Ascending aorta (tissue), 2 donors: ENCODE results near the gene LYZL6. TPM values are rescaled to one million over a fixed set of nuclear protein-coding genes. Genes with fewer than 3 reads are reported as not detected.

Source experiments
- DNase-seq, 2 donors: peaks; one replicate each; pipeline ENCODE4 v3.0.0-alpha.2; 2019; ENCODE audit warnings: low spot score in 2 of 2
- H3K27ac ChIP-seq, 2 donors: fragments of 200-600 bp; sonication (generic); one replicate each; pipeline ENCODE4 v1.5.1; 2016 to 2017; ENCODE audit warnings: mild to moderate bottlenecking in 1 of 2
- H3K27me3 ChIP-seq: fragments of 200-600 bp; sonication (generic); one replicate; pipeline ENCODE4 v1.5.1; 2017
- H3K36me3 ChIP-seq, 2 donors: fragments of 200-600 bp; sonication (generic); one replicate each; pipeline ENCODE4 v1.5.1; 2016
- H3K4me1 ChIP-seq, 2 donors: fragments of 200-600 bp; sonication (generic); one replicate each; pipeline ENCODE4 v1.5.1; 2016 to 2017; ENCODE audit warnings: mild to moderate bottlenecking in 1 of 2
- H3K4me3 ChIP-seq, 2 donors: fragments of 200-600 bp; sonication (generic); one replicate each; pipeline ENCODE4 v1.5.1; 2016 to 2017; ENCODE audit warnings: mild to moderate bottlenecking in 1 of 2
- H3K9me3 ChIP-seq, 2 donors: fragments of 200-600 bp; sonication (generic); one replicate each; pipeline ENCODE4 v1.5.1; 2016
- CTCF ChIP-seq, 3 experiments: fragments of 200-600 bp in 2 of 3; fragments of 450-650 bp in 1 of 3; sonication (generic) in 2 of 3; IDR thresholded peaks; one replicate each; pipeline ENCODE4 v1.5.1; 2016 to 2019; ENCODE audit warnings: antibody characterized with exemption in 3 of 3, mild to moderate bottlenecking in 1 of 3, moderate library complexity in 1 of 3
- intact Hi-C: fragments of 100-400 bp; cut with DNase I; formaldehyde crosslinking; loops from one replicate; pipeline ENCODE4 v1.15.1; 2023
- total RNA-seq: library from RNA; depleted of rRNA; stranded (reverse); fragments of >200 nt; gene quantifications from one replicate; pipeline ENCODE4 v1.1.0, GENCODE V29; 2016

Gene LYZL6
- total RNA-seq, 1 donor from 2014 or later: not detected

GRCh38 chr17:35913609-35914008, 29.9 kb downstream of the LYZL6 start:
- H3K4me3 ChIP-seq: no peak overlapping the region
- H3K4me1 ChIP-seq: no peaks in the 10 kb centered on the region
- no peaks in the 10 kb centered on the region for H3K27me3 ChIP-seq
- no peak for TF ChIP-seq CTCF (IDR thresholded peaks at IDR 0.05)
- intact Hi-C loops: no loop called here
- DNase-seq: no peak
- H3K27ac ChIP-seq: no peak overlapping the region
- no peaks in the 10 kb centered on the region for H3K9me3 ChIP-seq
- H3K36me3 ChIP-seq: no peaks in the 10 kb centered on the region

GRCh38 chr17:35912942-35913341, 30.6 kb downstream of the LYZL6 start:
- Histone ChIP-seq H3K36me3 (no peaks in the 10 kb centered on the region), H3K27me3 (no peaks in the 10 kb centered on the region), H3K4me1 (no peaks in the 10 kb centered on the region), H3K27ac (no peak overlapping the region), H3K9me3 (no peaks in the 10 kb centered on the region), H3K4me3 (no peak overlapping the region)
- TF ChIP-seq CTCF (IDR thresholded peaks at IDR 0.05): no peak
- intact Hi-C loops: no loop called here
- DNase-seq: no peak

- no peak for TF ChIP-seq CTCF (IDR thresholded peaks at IDR 0.05)
- DNase-seq: no peak
- H3K36me3 ChIP-seq: no peaks in the 10 kb centered on the region
- no peaks in the 10 kb centered on the region for H3K27me3 ChIP-seq
- intact Hi-C loops: no loop called here
- no peak overlapping the region for H3K27ac ChIP-seq
- H3K4me1 ChIP-seq: no peaks in the 10 kb centered on the region
- no peaks in the 10 kb centered on the region for H3K9me3 ChIP-seq
- H3K4me3 ChIP-seq: no peak overlapping the region
Measured at GRCh38 chr17:35912339-35912912, 31.1 kb downstream of the LYZL6 start.

- Histone ChIP-seq H3K4me1 (no peaks in the 10 kb centered on the region), H3K27ac (no peak overlapping the region), H3K9me3 (no peaks in the 10 kb centered on the region), H3K4me3 (no peak overlapping the region), H3K36me3 (no peaks in the 10 kb centered on the region), H3K27me3 (no peaks in the 10 kb centered on the region)
- DNase-seq: no peak
- intact Hi-C loops: no loop called here
- no peak for TF ChIP-seq CTCF (IDR thresholded peaks at IDR 0.05)
Measured at GRCh38 chr17:35909408-35909807, 34.1 kb downstream of the LYZL6 start.

- no peaks in the 10 kb centered on the region for H3K9me3 ChIP-seq
Measured at GRCh38 chr17:35907691-35908090, 35.8 kb downstream of the LYZL6 start.

More at GRCh38 chr17:35907691-35908090, 35.8 kb downstream of the LYZL6 start:
- Histone ChIP-seq H3K27me3 (no peaks in the 10 kb centered on the region), H3K27ac (no peak overlapping the region), H3K4me3 (no peak overlapping the region), H3K36me3 (no peaks in the 10 kb centered on the region), H3K4me1 (no peaks in the 10 kb centered on the region)
- no peak for DNase-seq
- intact Hi-C loops: no loop called here
- no peak for TF ChIP-seq CTCF (IDR thresholded peaks at IDR 0.05)
